HG02973 (cell line): ENCODE results near the gene HIGD2B.
A peak's percentile ranks its signal among the peaks of the same experiment; 100 is the strongest.
"Not testable (repeated sequence)": the region's sequence is repeated elsewhere in the genome, so short reads cannot be mapped to it uniquely, and the experiment has no call there.

Source experiments
- ATAC-seq: cut with Tn5 transposase; IDR thresholded peaks from one replicate; pipeline ENCODE4 v1.9.1; 2021; ENCODE audit warnings: moderate library complexity; ENCODE audit not compliant: unreplicated experiment

The HIGD2B gene

GRCh38 chr15:72685925-72686794 is at the start of gene HIGD2B, which contains the start of gene BBS4:
Gene HIGD2B, minus strand, starts transcription at chr15:72686182. Its CDS starts 9,808 bp downstream, at chr15:72676374.
Gene BBS4, plus strand, starts transcription at chr15:72686207. Its CDS starts 21 bp downstream, at chr15:72686228.
- ATAC-seq, result peak; percentile 95

- no peak for ATAC-seq
These were observed 49.1 kb upstream of the HIGD2B start for GRCh38 chr15:72735111-72735510.

GRCh38 chr15:72733941-72734738 is 48.2 kb upstream of the HIGD2B start:
- ATAC-seq, result no peak

- ATAC-seq, result no peak
These were observed 46.5 kb upstream of the HIGD2B start for GRCh38 chr15:72732516-72732915.

- ATAC-seq, result no peak
These were observed 46.1 kb upstream of the HIGD2B start for GRCh38 chr15:72732086-72732485.

GRCh38 chr15:72728821-72729220 is 42.8 kb upstream of the HIGD2B start:
- ATAC-seq, result no peak

GRCh38 chr15:72728249-72728648 is 42.3 kb upstream of the HIGD2B start:
- ATAC-seq, result not testable (repeated sequence)

- ATAC-seq, result no peak
These were observed 41.2 kb upstream of the HIGD2B start for GRCh38 chr15:72727154-72727553.

- ATAC-seq, result not testable (repeated sequence)
These were observed 39.9 kb upstream of the HIGD2B start for GRCh38 chr15:72725851-72726250.

- no peak for ATAC-seq
These were observed 39.5 kb upstream of the HIGD2B start for GRCh38 chr15:72725446-72725845.

- ATAC-seq, result no peak
These were observed 38.0 kb upstream of the HIGD2B start for GRCh38 chr15:72724028-72724427.

- ATAC-seq, result no peak
These were observed 36.2 kb upstream of the HIGD2B start for GRCh38 chr15:72722071-72722696.

- ATAC-seq, result not testable (repeated sequence)
These were observed 22.7 kb upstream of the HIGD2B start for GRCh38 chr15:72708551-72709303.

GRCh38 chr15:72706266-72706665 is 20.3 kb upstream of the HIGD2B start:
- no peak for ATAC-seq

GRCh38 chr15:72700076-72700475 is 14.1 kb upstream of the HIGD2B start:
- ATAC-seq, result no peak

- no peak for ATAC-seq
These were observed 13.0 kb upstream of the HIGD2B start for GRCh38 chr15:72698938-72699337.

GRCh38 chr15:72690938-72691337 is 5.0 kb upstream of the HIGD2B start:
- ATAC-seq, result no peak

GRCh38 chr15:72688697-72689096 is 2.7 kb upstream of the HIGD2B start:
- no peak for ATAC-seq

GRCh38 chr15:72685301-72685924 is 569 bp downstream of the HIGD2B start:
- no peak for ATAC-seq

- ATAC-seq, result no peak
These were observed 3.2 kb downstream of the HIGD2B start for GRCh38 chr15:72682772-72683171.
